ENCODE measurements around the gene FBP2. TPM values are rescaled to one million over a fixed set of nuclear protein-coding genes. Genes with fewer than 3 reads are reported as not detected.

The FBP2 gene
- polyA plus RNA-seq, 1 donor (not counting 4 experiments of a cell fraction or from before 2014, with no cell fraction given), result not detected

DNA sequence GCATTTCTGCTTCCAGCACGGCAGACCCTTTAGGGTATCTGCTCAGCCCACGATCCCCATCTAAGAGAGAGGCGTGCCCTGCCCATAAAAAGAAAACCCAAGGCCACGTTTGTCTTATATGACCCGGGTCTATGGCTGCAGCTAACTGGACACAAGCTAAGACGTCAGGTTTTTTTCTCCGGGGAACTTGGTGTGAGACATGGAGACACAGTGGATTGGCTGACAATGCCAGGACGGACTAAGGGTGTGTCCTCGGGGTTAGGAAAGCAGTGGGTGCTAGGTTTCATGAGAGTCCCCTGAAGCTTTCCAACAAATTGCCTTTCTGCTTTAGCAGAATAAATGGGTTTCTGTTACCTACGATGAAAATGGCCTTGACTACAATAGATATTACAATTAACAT, 7.1 kb upstream of the FBP2 start:
- H3K9ac ChIP-seq (ENCODE audit: control insufficient read depth, extremely low read depth, insufficient read depth, low read length), result no peak overlapping the region
- peaks cover 2% of the 10 kb centered on the region for H3K27me3 ChIP-seq (ENCODE audit: control insufficient read depth, extremely low read depth, insufficient read depth, low read length)
- no peak overlapping the region for H3K4me3 ChIP-seq (ENCODE audit: control insufficient read depth in 2 of 3, extremely low read depth in 1 of 3, insufficient read depth in 2 of 3, low read depth in 1 of 3, low read length in 3 of 3)
- no peak for TF ChIP-seq EZH2 (IDR thresholded peaks at IDR 0.05; ENCODE audit: low read length)
- TF ChIP-seq, protein P1, sequence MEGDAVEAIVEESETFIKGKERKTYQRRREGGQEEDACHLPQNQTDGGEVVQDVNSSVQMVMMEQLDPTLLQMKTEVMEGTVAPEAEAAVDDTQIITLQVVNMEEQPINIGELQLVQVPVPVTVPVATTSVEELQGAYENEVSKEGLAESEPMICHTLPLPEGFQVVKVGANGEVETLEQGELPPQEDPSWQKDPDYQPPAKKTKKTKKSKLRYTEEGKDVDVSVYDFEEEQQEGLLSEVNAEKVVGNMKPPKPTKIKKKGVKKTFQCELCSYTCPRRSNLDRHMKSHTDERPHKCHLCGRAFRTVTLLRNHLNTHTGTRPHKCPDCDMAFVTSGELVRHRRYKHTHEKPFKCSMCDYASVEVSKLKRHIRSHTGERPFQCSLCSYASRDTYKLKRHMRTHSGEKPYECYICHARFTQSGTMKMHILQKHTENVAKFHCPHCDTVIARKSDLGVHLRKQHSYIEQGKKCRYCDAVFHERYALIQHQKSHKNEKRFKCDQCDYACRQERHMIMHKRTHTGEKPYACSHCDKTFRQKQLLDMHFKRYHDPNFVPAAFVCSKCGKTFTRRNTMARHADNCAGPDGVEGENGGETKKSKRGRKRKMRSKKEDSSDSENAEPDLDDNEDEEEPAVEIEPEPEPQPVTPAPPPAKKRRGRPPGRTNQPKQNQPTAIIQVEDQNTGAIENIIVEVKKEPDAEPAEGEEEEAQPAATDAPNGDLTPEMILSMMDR (optimal IDR thresholded peaks at IDR 0.05 in 1 of 3, IDR thresholded peaks at IDR 0.05 in 1 of 3, conservative IDR thresholded peaks at IDR 0.05 in 1 of 3; ENCODE audit: extremely low read depth in 1 of 3, insufficient read depth in 2 of 3, low read length in 3 of 3), result no peak
- H3K4me1 ChIP-seq (ENCODE audit: control insufficient read depth, extremely low read depth, insufficient read depth, low read length), result no peaks in the 10 kb centered on the region
- DNase-seq (ENCODE audit: low read depth, low spot score), result no peak
- no peaks in the 10 kb centered on the region for H3K9me3 ChIP-seq (ENCODE audit: control insufficient read depth, low read depth, low read length)
- H2AFZ ChIP-seq (ENCODE audit: control insufficient read depth, low read length), result no peak overlapping the region
- no peaks in the 10 kb centered on the region for H3K9me1 ChIP-seq (ENCODE audit: control insufficient read depth, extremely low read depth, insufficient read depth, low read length)
- H3K4me2 ChIP-seq (ENCODE audit: control insufficient read depth, extremely low read depth, insufficient read depth, low read depth, low read length), result no peak overlapping the region
- H4K20me1 ChIP-seq (ENCODE audit: control insufficient read depth, extremely low read depth, insufficient read depth, low read length), result no peaks in the 10 kb centered on the region
- dilution Hi-C loops (cut with MboI; ENCODE audit: extremely low pct_ligation_motif_present, low sequenced_read_pairs), result no loop called here
- no peaks in the 10 kb centered on the region for H3K36me3 ChIP-seq (ENCODE audit: control insufficient read depth in 2 of 2, extremely low read depth in 1 of 2, insufficient read depth in 2 of 2, low read length in 2 of 2)
- no peak overlapping the region for H3K27ac ChIP-seq (ENCODE audit: control insufficient read depth, insufficient read depth, low read length)
- H3K79me2 ChIP-seq (ENCODE audit: control insufficient read depth, insufficient read depth, low read length), result no peaks in the 10 kb centered on the region
- FAIRE-seq, result no peak

DNA sequence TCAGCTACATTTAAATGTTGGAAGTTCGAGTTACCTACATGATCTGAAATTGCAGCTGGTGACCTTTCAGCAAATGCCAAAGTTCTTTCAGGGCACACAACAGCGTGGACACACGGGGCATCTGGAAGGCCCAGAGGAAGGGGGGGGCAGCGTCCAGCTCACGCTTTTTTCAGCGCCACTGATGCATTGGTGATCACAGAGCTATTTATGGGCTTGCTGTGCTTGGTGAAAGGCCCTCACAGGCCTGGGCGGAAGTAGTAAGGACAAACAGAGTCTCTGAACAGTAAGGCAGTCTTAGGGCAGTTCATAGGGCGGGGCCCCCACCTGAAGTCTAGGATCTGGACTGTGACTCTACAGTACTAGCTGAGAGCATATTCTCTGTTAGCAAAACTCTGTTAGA, 6.6 kb upstream of the FBP2 start:
- Histone ChIP-seq H3K4me2 (ENCODE audit: control insufficient read depth, extremely low read depth, insufficient read depth, low read depth, low read length) (no peak overlapping the region), H3K4me1 (ENCODE audit: control insufficient read depth, extremely low read depth, insufficient read depth, low read length) (no peaks in the 10 kb centered on the region), H3K4me3 (ENCODE audit: control insufficient read depth in 2 of 3, extremely low read depth in 1 of 3, insufficient read depth in 2 of 3, low read depth in 1 of 3, low read length in 3 of 3) (no peak overlapping the region), H3K79me2 (ENCODE audit: control insufficient read depth, insufficient read depth, low read length) (no peaks in the 10 kb centered on the region), H2AFZ (ENCODE audit: control insufficient read depth, low read length) (no peak overlapping the region), H3K36me3 (ENCODE audit: control insufficient read depth in 2 of 2, extremely low read depth in 1 of 2, insufficient read depth in 2 of 2, low read length in 2 of 2) (no peaks in the 10 kb centered on the region), H4K20me1 (ENCODE audit: control insufficient read depth, extremely low read depth, insufficient read depth, low read length) (no peaks in the 10 kb centered on the region), H3K27me3 (ENCODE audit: control insufficient read depth, extremely low read depth, insufficient read depth, low read length) (peaks cover under 1% of the 10 kb centered on the region), H3K9ac (ENCODE audit: control insufficient read depth, extremely low read depth, insufficient read depth, low read length) (no peak overlapping the region), H3K27ac (ENCODE audit: control insufficient read depth, insufficient read depth, low read length) (no peak overlapping the region), H3K9me1 (ENCODE audit: control insufficient read depth, extremely low read depth, insufficient read depth, low read length) (no peaks in the 10 kb centered on the region), H3K9me3 (ENCODE audit: control insufficient read depth, low read depth, low read length) (no peaks in the 10 kb centered on the region)
- TF ChIP-seq EZH2 (IDR thresholded peaks at IDR 0.05; ENCODE audit: low read length), result no peak
- TF ChIP-seq, protein P1 (optimal IDR thresholded peaks at IDR 0.05 in 1 of 3, IDR thresholded peaks at IDR 0.05 in 1 of 3, conservative IDR thresholded peaks at IDR 0.05 in 1 of 3; ENCODE audit: extremely low read depth in 1 of 3, insufficient read depth in 2 of 3, low read length in 3 of 3), result no peak
- FAIRE-seq (no peak), DNase-seq (ENCODE audit: low read depth, low spot score) (no peak)
- dilution Hi-C loops (cut with MboI; ENCODE audit: extremely low pct_ligation_motif_present, low sequenced_read_pairs), result no loop called here
